Activated CD4-positive, alpha-beta T cell treated with anti-CD3 and anti-CD28 coated beads for 4 hours (primary cell): ENCODE results near the gene ANTXRL.
"Not testable (repeated sequence)": the region's sequence is repeated elsewhere in the genome, so short reads cannot be mapped to it uniquely, and the experiment has no call there.

Experiments
- DNase-seq, 2 donors: peaks; one replicate each; pipeline ENCODE4 v3.0.0-alpha.2; 2020

Gene ANTXRL

DNA sequence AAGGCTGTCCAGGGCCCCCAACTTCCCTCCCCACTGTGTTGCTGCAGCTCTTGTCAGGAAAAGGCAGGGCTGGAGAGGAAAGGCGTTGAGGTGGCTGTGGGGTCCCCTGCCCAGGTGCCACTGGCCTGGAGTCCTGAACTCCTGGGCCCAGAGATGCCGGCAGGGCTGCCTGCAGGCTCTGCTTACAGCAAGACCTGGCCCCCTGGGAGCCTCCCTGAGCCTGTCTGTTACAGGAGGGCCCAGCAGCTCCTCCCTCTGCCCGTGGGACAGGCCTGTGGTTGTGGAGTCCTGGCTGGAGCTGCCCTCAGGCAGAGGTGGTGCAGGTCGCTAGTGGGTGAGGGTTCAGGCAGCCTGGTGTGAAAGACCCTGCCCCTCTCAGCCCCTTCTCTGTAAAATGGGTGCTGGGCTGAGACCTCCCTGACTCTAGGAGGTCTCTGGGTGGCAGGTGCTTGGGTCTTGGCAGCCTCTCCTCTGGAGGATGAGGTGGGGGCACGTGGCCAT, 9.9 kb downstream of the ANTXRL start:
- DNase-seq, result no peak

DNA sequence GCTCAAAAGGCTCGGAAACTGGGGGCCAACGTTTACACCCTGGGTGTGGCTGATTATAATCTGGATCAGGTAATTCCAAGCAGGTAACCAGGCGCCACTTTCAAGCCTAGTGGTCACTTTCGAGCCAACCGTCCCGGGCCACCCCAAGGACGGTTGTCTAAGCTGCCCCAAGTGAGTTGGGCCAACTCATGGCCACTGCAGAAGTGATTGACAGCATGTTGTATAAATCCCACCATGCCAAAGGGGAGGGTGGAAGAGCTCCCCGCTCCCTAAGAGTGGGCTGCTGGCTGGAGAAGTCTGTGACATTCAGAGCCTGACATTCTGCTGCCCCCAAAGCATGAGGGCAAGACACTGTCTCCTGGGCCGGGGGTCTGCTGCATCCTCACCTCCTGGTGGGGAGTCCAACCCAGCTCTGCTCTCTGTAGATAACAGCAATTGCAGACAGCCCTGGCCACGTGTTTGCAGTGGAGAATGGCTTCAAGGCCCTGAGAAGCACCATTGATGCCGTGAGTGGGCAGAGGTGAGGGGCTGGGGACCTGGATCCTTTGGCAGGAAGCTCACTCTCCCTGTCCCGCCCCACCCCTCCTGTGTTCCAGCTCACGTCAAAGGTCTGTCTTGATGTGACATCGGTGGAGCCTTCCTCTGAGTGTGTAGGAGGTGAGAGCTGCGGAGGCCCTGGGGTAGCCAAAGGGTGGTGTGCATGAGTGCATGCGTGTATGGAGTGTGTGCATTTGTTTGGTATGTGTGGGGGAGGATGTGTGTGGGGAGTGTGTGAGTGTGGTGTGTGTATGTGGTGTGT, 10.8 kb downstream of the ANTXRL start:
- peak; percentile 14 to 29 for DNase-seq

GRCh38 chr10:46298477-46299285, 11.9 kb downstream of the ANTXRL start:
- no peak for DNase-seq

GRCh38 chr10:46299286-46299535, 12.4 kb downstream of the ANTXRL start:
- DNase-seq, result no peak

GRCh38 chr10:46299536-46300369, 13.0 kb downstream of the ANTXRL start:
- no peak for DNase-seq

- DNase-seq, result not testable (repeated sequence)
Observed at GRCh38 chr10:46300370-46300711, 13.5 kb downstream of the ANTXRL start.

DNA sequence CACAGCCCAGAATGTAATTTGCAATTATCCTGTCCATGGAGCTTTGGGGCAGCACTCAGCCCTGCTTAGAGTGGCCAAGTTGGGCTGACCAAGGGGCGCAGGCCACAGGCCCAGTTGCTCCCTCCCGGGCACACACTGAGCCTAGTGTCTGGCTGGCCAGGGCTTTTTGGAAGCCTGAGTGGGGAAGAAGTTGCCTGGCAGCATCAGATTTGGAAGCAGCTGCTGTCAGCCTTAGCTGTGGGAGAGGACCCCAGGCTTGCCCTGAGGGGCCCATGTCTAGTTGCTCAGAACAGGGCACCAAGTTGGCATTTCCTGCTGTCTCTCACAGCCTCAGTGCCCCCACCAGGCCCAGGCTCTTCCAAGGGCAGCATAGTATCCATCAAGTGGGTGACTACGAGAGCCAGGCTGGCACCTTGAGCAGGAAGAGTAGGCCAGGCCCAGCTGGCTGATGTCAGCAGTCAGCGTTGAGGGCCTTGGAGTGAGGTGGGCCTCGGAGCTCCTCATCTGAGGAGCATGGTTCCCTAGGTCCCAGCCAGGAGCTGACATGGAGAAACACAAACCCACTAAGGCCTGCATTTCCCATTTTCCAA, 14.4 kb downstream of the ANTXRL start:
- DNase-seq, result no peak

GRCh38 chr10:46301721-46302479, 15.1 kb downstream of the ANTXRL start:
- no peak for DNase-seq

DNA sequence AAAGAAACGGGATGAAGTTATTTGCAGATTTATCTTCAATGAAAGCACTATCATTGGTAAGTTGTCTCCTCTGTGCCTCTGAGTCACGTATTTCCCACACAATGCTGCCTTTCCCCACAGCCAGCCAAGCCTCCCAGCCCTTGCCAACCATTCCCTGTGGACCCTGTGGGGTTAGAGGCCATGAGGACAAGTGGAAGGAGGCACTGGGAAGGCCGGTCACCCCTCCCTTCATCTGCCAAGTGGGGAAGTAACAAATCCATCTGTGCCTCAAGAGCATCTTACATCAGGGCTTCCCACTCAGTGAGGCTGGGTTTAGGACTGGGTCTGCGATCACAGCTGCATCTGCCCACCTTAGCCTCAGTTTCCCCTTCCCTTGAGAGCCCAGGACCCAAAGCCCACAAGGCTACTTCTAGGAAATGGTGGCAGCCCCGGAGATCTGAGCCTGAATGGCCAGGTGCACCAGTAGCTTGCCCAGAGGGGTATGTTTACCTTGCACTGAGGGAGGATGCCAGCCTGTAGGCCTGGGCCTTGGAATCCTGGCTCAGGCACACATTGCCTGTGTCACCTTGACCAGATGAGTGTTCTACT, 16.1 kb downstream of the ANTXRL start:
- DNase-seq, result not testable (repeated sequence)

GRCh38 chr10:46304062-46304461, 17.3 kb downstream of the ANTXRL start:
- no peak for DNase-seq

DNA sequence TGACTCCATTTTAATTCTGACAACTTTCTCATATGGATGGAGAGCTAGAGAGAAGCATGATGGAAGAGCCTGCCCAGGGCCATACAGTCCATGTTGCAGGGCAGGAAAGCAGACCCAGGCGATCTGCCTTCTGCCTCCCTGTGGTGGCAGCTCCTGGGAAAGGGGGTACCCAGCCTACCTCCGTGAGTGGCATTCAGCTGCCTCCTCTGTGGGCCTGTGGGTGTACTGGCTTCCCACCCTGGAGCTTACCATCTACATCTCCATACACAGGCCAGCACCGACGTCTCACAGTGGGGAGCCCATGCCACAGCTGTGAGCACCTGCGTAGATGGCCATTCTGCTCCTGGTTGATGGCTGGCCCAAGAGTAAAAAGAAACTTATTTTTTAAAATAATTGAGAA, 17.9 kb downstream of the ANTXRL start:
- DNase-seq, result not testable (repeated sequence)

DNA sequence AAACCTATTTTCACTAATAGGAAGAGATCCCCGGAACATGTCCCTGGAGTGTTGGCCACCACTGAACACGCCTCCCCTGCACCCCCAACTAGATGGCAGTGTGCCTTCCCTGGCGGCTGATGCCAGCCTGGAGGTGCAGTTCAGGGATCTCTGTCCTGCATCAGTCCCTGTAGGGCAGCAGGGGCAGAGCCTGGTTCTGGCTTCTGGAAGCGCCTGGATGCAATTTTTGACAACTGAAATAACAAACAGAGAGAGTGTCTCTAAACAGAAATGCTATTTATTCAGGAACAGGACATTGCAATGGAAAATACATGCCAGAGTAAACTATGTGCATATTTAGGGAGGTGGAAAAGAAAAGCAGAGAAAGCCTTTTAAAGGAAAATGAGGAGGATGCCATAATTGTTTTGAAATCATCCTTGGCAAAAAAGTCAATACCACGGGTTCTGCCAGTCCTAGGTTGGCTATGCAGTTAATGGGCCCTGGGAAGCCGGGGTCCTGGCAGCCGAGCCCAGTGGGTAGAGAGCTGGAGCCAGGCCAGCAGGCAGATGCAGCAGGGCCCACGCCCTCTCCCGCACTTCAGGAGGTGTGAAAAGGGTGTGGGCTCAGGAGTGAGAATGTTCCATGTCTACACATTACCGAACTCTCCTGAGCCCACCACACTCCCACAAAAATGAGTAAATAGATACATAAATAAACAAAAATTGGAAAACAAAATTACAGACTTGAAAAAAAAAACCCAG, 18.5 kb downstream of the ANTXRL start:
- DNase-seq, result no peak

- DNase-seq, result no peak
Observed at GRCh38 chr10:46305986-46306385, 19.2 kb downstream of the ANTXRL start.

DNA sequence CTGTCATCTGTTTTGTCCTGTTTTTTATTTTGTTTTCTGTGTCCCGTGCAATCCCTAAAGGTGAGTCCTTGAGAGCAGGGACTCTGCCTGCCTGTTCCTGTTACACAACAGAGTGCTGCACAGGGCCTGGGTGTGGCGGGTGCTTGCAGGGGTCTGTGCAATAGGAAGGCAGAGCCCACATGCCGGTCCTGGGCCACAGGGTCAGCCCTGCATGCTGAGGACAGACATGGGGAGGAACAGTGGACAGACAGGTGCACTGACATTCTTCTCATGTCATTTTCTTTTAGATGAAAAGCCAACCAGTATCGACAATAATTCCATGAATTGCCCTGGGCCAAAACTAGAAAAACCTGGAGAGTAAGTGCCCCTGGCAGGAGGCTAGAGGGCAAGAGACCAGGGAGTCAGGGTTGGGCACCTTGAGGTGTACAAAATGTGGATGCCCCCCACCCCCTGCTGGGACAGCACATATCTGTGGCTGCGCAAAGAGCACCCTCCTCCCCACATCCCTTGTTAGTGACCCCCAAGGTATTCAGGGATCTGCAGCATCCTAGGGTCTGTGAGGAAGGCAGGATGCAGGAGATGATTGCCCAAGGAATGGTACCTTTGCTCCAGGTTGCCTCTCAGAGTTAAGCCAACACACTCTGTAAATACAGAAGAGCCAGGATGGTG, 19.9 kb downstream of the ANTXRL start:
- DNase-seq, result no peak

DNA sequence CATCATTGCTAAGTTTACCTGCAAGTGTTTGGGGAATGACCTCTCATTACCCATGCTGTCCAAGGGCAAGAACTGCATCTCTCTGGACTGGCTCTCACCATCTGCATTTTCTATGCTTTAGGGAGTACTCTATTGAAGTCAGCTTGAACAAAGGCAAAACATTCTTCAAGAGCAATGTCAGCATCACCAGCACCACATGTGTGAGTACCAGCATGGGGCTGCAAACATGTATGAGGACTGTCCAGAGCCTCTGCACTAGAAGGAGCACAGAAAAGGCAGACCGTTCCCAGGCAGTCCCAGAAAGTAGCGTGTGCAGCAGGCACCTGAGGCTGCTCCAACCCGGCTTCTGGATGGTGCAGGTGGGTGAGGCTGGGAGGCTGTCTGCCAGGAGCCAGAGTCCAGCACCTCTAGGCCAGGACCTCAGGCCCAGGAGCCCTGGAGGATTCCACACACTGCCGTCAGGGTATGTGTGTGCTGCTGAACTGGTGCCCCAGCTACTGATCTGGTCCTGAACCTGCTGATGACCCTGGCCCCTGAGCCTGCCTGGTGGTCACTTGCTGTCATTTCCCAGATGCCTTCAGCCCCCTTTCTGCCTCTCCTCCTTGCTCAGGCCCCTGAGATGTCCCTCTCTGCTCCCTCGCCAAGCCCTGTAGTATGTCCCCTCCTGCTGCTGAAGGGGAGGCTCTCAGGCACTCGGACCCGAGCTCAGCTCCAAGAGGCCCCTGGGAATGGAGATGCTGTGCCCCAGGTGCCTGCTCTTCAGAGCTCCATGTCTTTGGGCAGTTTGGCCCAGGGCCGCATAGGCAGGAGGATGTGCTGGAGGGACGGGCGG, 20.7 kb downstream of the ANTXRL start:
- DNase-seq, result no peak

DNA sequence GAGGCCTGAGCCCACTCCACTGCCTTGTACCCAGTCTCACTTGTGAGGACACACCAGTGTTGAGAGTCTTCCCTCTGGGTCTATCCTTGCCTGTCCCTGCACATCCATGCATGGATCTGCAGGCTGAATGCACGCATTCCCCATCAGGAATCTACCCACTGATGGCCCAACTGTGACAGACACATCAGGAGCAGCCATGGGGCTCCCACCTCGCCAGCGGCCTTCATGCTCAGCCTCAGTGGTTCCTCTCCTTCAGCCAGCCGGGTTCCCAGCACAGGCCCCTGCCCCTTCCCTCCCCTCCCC, 21.3 kb downstream of the ANTXRL start:
- DNase-seq, result no peak

GRCh38 chr10:46308666-46309450, 22.1 kb downstream of the ANTXRL start:
- no peak for DNase-seq

- DNase-seq, result no peak
Observed at GRCh38 chr10:46309511-46310142, 22.8 kb downstream of the ANTXRL start.

DNA sequence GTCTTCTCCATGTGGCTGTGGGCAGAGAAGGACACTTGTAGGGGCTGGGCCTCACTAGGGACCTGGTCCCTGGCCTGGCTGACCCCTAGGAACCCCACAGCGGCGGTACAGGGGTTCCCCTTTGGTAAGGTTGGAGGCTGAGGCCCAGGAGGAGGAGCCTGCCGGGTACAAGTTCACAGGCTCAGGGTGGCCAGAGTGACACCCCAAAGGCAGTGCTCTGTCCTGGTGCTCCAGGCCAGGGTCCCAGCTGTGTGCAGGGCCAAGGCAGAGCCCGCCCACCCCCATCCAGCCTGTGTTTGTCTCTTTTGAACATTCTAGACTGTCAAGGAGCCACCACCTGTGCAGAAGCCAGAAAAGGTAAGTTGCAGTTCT, 23.3 kb downstream of the ANTXRL start:
- no peak for DNase-seq
